ENCODE results near the gene F2R. TPM values are rescaled to one million over a fixed set of nuclear protein-coding genes. Genes with fewer than 3 reads are reported as not detected.

Gene F2R
- total RNA-seq (2022) (6.3 and 7.8 TPM in 2 replicates), Bru-seq, nascent RNA (percentile 53 among the genes with signal in this experiment), BruChase-seq, experiment 1, labeled RNA remaining after a 2-hour chase (percentile 61 among the genes with signal in this experiment), BruChase-seq, experiment 2, labeled RNA remaining after a 6-hour chase (percentile 65 among the genes with signal in this experiment)
- long read RNA-seq, transcript F2R-201 (2 exons, 3,821 nt): major isoform, 6 of 7 reads
- long read RNA-seq, partial matches to known transcripts: 0 of 7 reads
- long read RNA-seq, other reads (novel, unspliced or antisense): 1 of 7 reads

DNA sequence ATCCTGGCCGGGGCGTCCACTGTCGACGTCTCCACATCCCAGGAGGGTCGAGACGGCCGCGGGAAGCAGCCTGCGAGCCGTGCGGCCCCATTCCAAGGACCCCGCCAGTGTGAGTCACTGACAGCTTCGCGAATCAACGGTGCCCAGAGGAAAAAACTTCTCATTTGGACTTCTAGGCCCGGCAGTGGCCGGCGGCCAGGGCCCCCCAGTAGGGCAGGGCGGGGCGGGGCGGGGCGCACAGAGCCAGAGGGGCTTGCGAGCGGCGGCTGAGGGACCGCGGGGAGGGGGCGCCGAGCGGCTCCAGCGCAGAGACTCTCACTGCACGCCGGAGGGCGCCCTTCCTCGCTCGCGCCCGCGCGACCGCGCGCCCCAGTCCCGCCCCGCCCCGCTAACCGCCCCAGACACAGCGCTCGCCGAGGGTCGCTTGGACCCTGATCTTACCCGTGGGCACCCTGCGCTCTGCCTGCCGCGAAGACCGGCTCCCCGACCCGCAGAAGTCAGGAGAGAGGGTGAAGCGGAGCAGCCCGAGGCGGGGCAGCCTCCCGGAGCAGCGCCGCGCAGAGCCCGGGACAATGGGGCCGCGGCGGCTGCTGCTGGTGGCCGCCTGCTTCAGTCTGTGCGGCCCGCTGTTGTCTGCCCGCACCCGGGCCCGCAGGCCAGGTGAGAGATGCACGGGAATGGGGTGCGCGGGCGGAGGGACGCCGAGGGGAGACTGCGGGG, at the start of gene F2R:
TSS of gene F2R (plus strand) at position 391 of the 720 bp plus-strand sequence. CDS start at position 573, 182 bp downstream.
- Histone ChIP-seq H3K9me3 (no peaks in the 10 kb centered on the region), H3K4me3 (ENCODE audit: low read depth, low read length) (peak within 1 kb of the TSS; percentile 94), H3K4me1 (peaks cover 9% of the 10 kb centered on the region; the same call in 1 of the 2 replicates), H3K27me3 (replicated peaks; ENCODE audit: control insufficient read depth, insufficient read depth, low read length) (no peaks in the 10 kb centered on the region), H3K36me3 (ENCODE audit: control insufficient read depth, insufficient read depth, low read length) (no peaks in the 10 kb centered on the region)
- no TSS peak for BruUV-seq (replicated peaks)
- Mint-ChIP-seq H3K36me3 (ENCODE audit: insufficient read depth, unreplicated experiment) (no peaks in the 10 kb centered on the region), H3K4me1 (ENCODE audit: low read depth, unreplicated experiment) (peaks cover 7% of the 10 kb centered on the region), H3K27me3 (ENCODE audit: insufficient read depth, unreplicated experiment) (no peaks in the 10 kb centered on the region), H3K27ac (ENCODE audit: unreplicated experiment) (peak within 1 kb of the TSS; percentile 55), H3K9me3 (ENCODE audit: unreplicated experiment) (no peaks in the 10 kb centered on the region), H3K4me3 (ENCODE audit: unreplicated experiment) (peak within 1 kb of the TSS; percentile 89)
- TF ChIP-seq, protein P1, sequence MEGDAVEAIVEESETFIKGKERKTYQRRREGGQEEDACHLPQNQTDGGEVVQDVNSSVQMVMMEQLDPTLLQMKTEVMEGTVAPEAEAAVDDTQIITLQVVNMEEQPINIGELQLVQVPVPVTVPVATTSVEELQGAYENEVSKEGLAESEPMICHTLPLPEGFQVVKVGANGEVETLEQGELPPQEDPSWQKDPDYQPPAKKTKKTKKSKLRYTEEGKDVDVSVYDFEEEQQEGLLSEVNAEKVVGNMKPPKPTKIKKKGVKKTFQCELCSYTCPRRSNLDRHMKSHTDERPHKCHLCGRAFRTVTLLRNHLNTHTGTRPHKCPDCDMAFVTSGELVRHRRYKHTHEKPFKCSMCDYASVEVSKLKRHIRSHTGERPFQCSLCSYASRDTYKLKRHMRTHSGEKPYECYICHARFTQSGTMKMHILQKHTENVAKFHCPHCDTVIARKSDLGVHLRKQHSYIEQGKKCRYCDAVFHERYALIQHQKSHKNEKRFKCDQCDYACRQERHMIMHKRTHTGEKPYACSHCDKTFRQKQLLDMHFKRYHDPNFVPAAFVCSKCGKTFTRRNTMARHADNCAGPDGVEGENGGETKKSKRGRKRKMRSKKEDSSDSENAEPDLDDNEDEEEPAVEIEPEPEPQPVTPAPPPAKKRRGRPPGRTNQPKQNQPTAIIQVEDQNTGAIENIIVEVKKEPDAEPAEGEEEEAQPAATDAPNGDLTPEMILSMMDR (IDR thresholded peaks at IDR 0.05; ENCODE audit: insufficient read depth in 1 of 2, low read depth in 1 of 2, low read length in 1 of 2, severe bottlenecking in 1 of 2, unreplicated experiment in 1 of 2): peak; percentile 44 to 71
- POLR2A ChIA-PET: no interaction called here
- CTCF ChIA-PET: no interaction called here
- peak; percentile 48 to 66 for DNase-seq
- intact Hi-C loops (cut with micrococcal nuclease; ENCODE audit: unreplicated experiment): loop anchor here (1.0 to 5.0 kb wide), 5 partner anchors 23 to 115 kb away; no protein-coding TSS in a partner anchor

DNA sequence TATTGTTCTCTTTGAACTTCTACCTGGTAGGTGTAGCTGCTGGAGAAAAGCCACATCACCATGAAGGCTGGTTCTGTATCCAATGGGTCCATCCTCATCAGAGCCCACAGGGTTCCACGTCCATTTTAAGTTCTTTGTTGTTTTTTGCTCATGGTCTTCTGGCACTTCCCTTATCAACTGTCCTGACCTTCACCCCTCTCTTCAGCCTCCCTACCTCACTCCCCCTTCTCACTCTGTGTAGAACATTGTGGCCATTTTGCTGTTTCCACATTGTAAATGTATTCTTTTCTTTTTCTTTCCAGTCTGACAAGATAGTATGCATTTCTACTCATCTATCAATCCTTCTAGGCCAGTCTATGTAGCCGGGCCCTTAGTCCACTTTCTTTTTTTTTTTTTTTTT, 48.4 kb upstream of the F2R start:
- peaks cover 7% of the 10 kb centered on the region for H3K4me1 Mint-ChIP-seq (ENCODE audit: low read depth, unreplicated experiment)
- Histone ChIP-seq H3K4me3 (ENCODE audit: low read depth, low read length) (no peak overlapping the region), H3K9me3 (no peaks in the 10 kb centered on the region), H3K27me3 (replicated peaks; ENCODE audit: control insufficient read depth, insufficient read depth, low read length) (no peaks in the 10 kb centered on the region), H3K36me3 (ENCODE audit: control insufficient read depth, insufficient read depth, low read length) (no peaks in the 10 kb centered on the region), H3K4me1 (no peaks in the 10 kb centered on the region; the same call in 1 of the 2 replicates)
- H3K4me3 Mint-ChIP-seq (ENCODE audit: unreplicated experiment): no peak overlapping the region
- TF ChIP-seq, protein P1 (IDR thresholded peaks at IDR 0.05; ENCODE audit: insufficient read depth in 1 of 2, low read depth in 1 of 2, low read length in 1 of 2, severe bottlenecking in 1 of 2, unreplicated experiment in 1 of 2): no peak
- ChIA-PET CTCF (no interaction called here), POLR2A (no interaction called here)
- no peak overlapping the region for H3K27ac Mint-ChIP-seq (ENCODE audit: unreplicated experiment)
- DNase-seq: no peak
- peaks cover 64% of the 10 kb centered on the region for H3K36me3 Mint-ChIP-seq (ENCODE audit: insufficient read depth, unreplicated experiment)
- H3K9me3 Mint-ChIP-seq (ENCODE audit: unreplicated experiment): no peaks in the 10 kb centered on the region
- H3K27me3 Mint-ChIP-seq (ENCODE audit: insufficient read depth, unreplicated experiment): no peaks in the 10 kb centered on the region
- intact Hi-C loops (cut with micrococcal nuclease; ENCODE audit: unreplicated experiment): no loop called here
- no TSS peak for BruUV-seq (replicated peaks)

DNA sequence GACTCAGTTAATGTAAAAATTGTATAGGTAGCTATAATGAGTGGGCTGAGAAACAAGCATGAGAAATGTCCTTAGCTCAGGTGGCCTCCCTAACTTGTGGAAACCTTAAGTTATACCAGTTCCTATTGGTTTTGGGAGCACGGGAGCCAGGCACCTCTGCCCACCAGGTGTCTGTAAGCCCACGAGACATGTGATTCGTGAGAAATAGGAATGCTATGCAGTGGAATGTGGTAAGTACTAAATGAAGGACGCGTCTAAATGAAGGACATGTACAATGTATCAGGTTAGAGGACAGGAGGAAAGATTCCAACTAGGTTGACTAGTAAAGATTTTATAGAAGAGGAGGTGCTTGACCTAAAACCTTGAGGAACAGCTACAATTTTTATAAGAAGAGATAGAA, 46.7 kb upstream of the F2R start:
- intact Hi-C loops (cut with micrococcal nuclease; ENCODE audit: unreplicated experiment): no loop called here
- H3K9me3 Mint-ChIP-seq (ENCODE audit: unreplicated experiment): no peaks in the 10 kb centered on the region
- Histone ChIP-seq H3K4me1 (no peaks in the 10 kb centered on the region; the same call in 1 of the 2 replicates), H3K27me3 (replicated peaks; ENCODE audit: control insufficient read depth, insufficient read depth, low read length) (no peaks in the 10 kb centered on the region), H3K36me3 (ENCODE audit: control insufficient read depth, insufficient read depth, low read length) (no peaks in the 10 kb centered on the region), H3K9me3 (no peaks in the 10 kb centered on the region), H3K4me3 (ENCODE audit: low read depth, low read length) (no peak overlapping the region)
- no peak overlapping the region for H3K27ac Mint-ChIP-seq (ENCODE audit: unreplicated experiment)
- no peak for DNase-seq
- no peaks in the 10 kb centered on the region for H3K27me3 Mint-ChIP-seq (ENCODE audit: insufficient read depth, unreplicated experiment)
- BruUV-seq (replicated peaks): no TSS peak
- POLR2A ChIA-PET: no interaction called here
- H3K4me3 Mint-ChIP-seq (ENCODE audit: unreplicated experiment): no peak overlapping the region
- peaks cover 62% of the 10 kb centered on the region for H3K36me3 Mint-ChIP-seq (ENCODE audit: insufficient read depth, unreplicated experiment)
- TF ChIP-seq, protein P1 (IDR thresholded peaks at IDR 0.05; ENCODE audit: insufficient read depth in 1 of 2, low read depth in 1 of 2, low read length in 1 of 2, severe bottlenecking in 1 of 2, unreplicated experiment in 1 of 2): no peak
- H3K4me1 Mint-ChIP-seq (ENCODE audit: low read depth, unreplicated experiment): peaks cover 7% of the 10 kb centered on the region
- CTCF ChIA-PET: no interaction called here
